AG04450 (cell line): Measurements from ENCODE around the gene CFAP410. TPM values are rescaled to one million over a fixed set of nuclear protein-coding genes. Genes with fewer than 3 reads are reported as not detected.

Experiments
- CTCF ChIA-PET: fragments of 300-600, 350-600 bp; formaldehyde crosslinking; extraction: SDS; loops from one replicate; lab custom pipeline; 2022; ENCODE audit warnings: antibody characterized with exemption, inconsistent platforms; lab: Charles Lee
- POLR2A ChIA-PET: fragments of 350-600 bp; formaldehyde crosslinking; extraction: SDS; loops from one replicate; lab custom pipeline; 2021; ENCODE audit warnings: antibody characterized with exemption, inconsistent platforms; lab: Yijun Ruan, JAX
- DNase-seq: peaks from one replicate; pipeline ENCODE4 v3.0.0-alpha.2; 2011; ENCODE audit warnings: low read depth, low spot score
- H3K27ac ChIP-seq: one replicate; pipeline ENCODE4 v1.5.1; 2012; ENCODE audit warnings: low read depth, low read length, control low read depth
- H3K27me3 ChIP-seq: one replicate; pipeline ENCODE4 v1.6.0; 2012; ENCODE audit warnings: low read length; ENCODE audit not compliant: control insufficient read depth, insufficient read depth
- H3K4me3 ChIP-seq: 2 replicates; pipeline ENCODE4 v1.5.1; 2011; ENCODE audit warnings: mild to moderate bottlenecking, low read depth, low read length, control low read depth
- H3K9me3 ChIP-seq: 2 replicates; pipeline ENCODE4 v1.5.1; 2012; ENCODE audit warnings: low read length; ENCODE audit not compliant: control insufficient read depth, insufficient read depth
- polyA plus RNA-seq: library from polyadenylated mRNA; depleted of rRNA; stranded (reverse); fragments of >200 nt; gene quantifications from 2 replicates; pipeline ENCODE4 v1.2.3, GENCODE V29; 2011
- TF ChIP-seq, protein P1 (sequence below): IDR thresholded peaks from 2 replicates; pipeline ENCODE4 v1.5.1; 2011; ENCODE audit warnings: low read depth, low read length, control low read depth, inconsistent platforms

Gene CFAP410
- polyA plus RNA-seq, 1 experiment: 3.7 TPM

DNA sequence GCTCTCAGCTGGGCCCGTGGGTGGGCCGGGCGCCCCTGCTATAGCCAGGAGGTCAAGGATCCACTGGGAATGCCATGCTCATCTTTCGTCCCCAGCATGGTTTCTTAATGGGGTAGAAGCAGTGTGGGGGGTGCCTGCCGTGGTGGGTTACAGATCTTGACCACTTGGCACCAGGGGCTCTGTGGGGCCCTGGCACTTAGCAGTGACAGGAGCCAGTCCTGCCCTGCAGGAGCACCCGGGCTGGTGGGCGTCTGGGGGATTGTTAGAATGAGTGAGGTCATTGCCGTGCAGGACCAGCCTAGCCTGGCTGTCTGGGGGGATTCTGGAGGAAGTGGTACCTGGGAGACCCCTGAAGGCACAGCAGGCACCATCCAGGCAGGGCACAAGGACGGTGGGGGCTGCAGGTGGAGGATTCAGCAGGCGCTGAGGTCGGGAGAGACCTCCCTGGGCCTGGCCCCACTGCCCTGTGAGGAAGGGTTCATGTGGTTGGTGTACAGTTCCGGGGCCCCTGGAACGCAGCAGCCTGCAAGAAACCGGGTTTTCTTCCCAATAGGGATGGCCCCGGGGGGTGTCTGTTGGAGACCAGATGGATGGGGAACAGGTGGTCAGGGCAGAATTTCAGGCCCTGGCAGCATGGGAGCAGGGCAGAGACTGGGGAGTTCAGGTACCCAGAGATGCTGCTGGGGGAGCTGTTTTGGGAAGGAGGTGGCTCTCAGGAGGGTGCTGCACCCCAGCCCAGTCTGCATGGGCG, 48.7 kb downstream of the CFAP410 start:
- no peak for DNase-seq
- H3K9me3 ChIP-seq: no peaks in the 10 kb centered on the region; the same call in 1 of the 2 replicates
- ChIA-PET CTCF (no interaction called here), POLR2A (no interaction called here)
- H3K27ac ChIP-seq: no peak overlapping the region
- peaks cover 25% of the 10 kb centered on the region for H3K27me3 ChIP-seq
- no peak overlapping the region for H3K4me3 ChIP-seq
- TF ChIP-seq, protein P1, sequence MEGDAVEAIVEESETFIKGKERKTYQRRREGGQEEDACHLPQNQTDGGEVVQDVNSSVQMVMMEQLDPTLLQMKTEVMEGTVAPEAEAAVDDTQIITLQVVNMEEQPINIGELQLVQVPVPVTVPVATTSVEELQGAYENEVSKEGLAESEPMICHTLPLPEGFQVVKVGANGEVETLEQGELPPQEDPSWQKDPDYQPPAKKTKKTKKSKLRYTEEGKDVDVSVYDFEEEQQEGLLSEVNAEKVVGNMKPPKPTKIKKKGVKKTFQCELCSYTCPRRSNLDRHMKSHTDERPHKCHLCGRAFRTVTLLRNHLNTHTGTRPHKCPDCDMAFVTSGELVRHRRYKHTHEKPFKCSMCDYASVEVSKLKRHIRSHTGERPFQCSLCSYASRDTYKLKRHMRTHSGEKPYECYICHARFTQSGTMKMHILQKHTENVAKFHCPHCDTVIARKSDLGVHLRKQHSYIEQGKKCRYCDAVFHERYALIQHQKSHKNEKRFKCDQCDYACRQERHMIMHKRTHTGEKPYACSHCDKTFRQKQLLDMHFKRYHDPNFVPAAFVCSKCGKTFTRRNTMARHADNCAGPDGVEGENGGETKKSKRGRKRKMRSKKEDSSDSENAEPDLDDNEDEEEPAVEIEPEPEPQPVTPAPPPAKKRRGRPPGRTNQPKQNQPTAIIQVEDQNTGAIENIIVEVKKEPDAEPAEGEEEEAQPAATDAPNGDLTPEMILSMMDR: no peak

- DNase-seq: no peak
- ChIA-PET CTCF (no interaction called here), POLR2A (no interaction called here)
- TF ChIP-seq, protein P1: no peak
- peaks cover 29% of the 10 kb centered on the region for H3K27me3 ChIP-seq
- H3K9me3 ChIP-seq: no peaks in the 10 kb centered on the region; the same call in 1 of the 2 replicates
- no peak overlapping the region for H3K27ac ChIP-seq
- no peak overlapping the region for H3K4me3 ChIP-seq
Measured at GRCh38 chr21:44289381-44290010, 49.7 kb downstream of the CFAP410 start.

DNA sequence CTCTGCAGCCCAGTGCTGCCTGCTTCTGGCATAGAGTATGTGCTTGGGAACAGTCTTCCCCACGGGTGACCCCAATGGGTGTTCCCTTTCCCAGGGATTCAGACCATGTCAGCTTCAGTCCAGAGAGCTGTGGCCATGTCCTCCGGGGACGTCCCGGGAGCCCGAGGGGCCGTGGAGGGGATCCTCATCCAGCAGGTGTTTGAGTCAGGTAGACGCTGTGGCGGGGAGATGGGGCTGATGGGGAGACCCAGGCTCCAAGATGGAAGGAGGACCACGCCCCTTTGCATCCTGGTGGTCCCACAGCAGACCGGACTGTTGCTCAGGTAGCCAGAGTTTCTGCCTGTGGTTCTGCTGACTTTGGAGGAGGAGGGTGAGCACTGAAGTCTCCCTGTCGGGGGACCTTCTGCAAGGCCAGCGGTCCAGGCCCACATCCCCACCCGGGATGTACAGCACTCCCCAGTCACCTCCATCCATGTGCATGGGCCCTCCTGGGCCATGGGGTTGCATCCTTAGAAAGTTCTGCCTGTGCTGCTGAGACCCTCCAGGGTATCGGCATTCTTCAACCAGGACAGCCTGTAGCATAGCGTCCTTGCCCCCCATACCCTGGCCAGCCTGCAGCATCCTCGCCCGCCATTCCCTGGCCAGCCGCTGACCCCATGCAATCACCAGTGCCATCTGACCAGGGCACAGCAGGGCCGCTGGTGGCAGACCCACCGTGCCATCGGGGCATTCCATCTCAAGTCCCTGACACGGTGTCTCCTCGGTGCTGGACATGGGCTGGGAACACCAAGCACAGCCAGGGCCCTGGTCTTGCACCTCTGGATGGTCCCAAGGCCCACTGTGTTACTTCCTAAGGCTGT, 50.7 kb downstream of the CFAP410 start:
- Histone ChIP-seq H3K27ac (no peak overlapping the region), H3K27me3 (peaks cover 32% of the 10 kb centered on the region), H3K9me3 (no peaks in the 10 kb centered on the region; the same call in 1 of the 2 replicates), H3K4me3 (no peak overlapping the region)
- POLR2A ChIA-PET: no interaction called here
- CTCF ChIA-PET: no interaction called here
- no peak for DNase-seq
- TF ChIP-seq, protein P1: no peak

DNA sequence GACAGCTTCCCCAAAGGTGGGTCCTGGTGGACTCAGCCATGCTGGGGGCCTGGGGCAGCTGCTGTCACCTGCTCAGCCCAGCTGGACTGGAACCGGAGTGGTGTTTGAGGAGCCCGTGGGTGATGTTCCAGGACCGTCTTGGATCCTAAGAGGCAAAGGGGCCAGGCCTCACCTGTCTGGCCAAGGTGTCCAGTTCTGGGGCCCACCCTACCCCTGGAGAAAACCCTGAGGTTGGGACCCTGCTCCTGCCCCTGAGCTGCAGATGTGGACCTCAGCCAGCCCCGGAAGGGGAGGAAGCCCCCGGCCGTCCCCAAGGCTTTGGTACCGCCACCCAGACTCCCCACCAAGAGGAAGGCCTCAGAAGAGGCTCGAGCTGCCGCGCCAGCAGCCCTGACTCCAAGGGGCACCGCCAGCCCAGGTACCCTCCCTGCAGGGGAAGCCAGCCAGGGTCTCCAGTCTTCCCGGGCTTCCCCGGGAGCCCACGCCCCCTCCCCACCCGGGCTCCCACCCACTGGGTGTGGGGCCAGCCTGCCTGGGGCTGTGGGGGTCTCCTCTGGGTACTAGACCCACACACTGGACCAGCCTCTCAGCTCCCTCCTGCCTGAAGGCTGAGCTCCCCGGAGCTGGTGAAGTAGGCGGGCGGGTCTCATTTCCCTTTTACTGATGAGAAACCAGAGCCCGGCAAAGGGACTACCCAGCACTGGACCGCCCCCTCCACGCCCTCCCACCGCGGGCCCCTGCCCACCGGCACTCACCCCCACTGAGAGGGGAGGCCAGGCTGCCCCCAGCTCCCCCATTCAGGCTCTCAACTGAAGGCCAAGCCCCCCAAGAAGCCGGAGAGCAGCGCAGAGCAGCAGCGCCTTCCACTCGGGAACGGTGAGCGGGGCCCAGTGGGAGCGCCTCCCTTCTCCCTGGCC, 52.2 kb downstream of the CFAP410 start:
- Histone ChIP-seq H3K27me3 (peaks cover 32% of the 10 kb centered on the region), H3K9me3 (no peaks in the 10 kb centered on the region; the same call in 1 of the 2 replicates), H3K27ac (no peak overlapping the region), H3K4me3 (no peak overlapping the region)
- TF ChIP-seq, protein P1: no peak
- POLR2A ChIA-PET: interaction anchor here (0.6 kb wide), 1 partner anchor 12 kb away, joined by 4 read pairs; no protein-coding TSS in a partner anchor
- CTCF ChIA-PET: no interaction called here
- DNase-seq: no peak
